Calu3 (cell line): ENCODE data around the gene HDAC4. TPM values are rescaled to one million over a fixed set of nuclear protein-coding genes. Genes with fewer than 3 reads are reported as not detected.

Experiments
- BruUV-seq: library from RNA; stranded (reverse); fragments of 400-500 nt; replicated peaks from 2 replicates; lab custom pipeline; 2021; lab: Mats Ljungman, UMichigan
- CTCF ChIA-PET: fragments of 300-600 bp; sonication (Branson Sonifier 250); formaldehyde crosslinking; loops from one replicate; lab custom pipeline; 2022; ENCODE audit warnings: antibody characterized with exemption; lab: Charles Lee
- DNase-seq: peaks from one replicate; pipeline ENCODE4 v3.0.0; 2022
- H3K27ac Mint-ChIP-seq: one replicate; pipeline ENCODE4 v1.8.0; 2022; ENCODE audit warnings: mixed read lengths; ENCODE audit not compliant: unreplicated experiment
- H3K27me3 Mint-ChIP-seq: one replicate; pipeline ENCODE4 v1.8.0; 2022; ENCODE audit warnings: mixed read lengths; ENCODE audit not compliant: unreplicated experiment
- H3K36me3 Mint-ChIP-seq: one replicate; pipeline ENCODE4 v1.8.0; 2022; ENCODE audit warnings: mild to moderate bottlenecking, moderate library complexity, mixed read lengths; ENCODE audit not compliant: insufficient read depth, unreplicated experiment
- H3K4me1 Mint-ChIP-seq: one replicate; pipeline ENCODE4 v1.8.0; 2022; ENCODE audit warnings: mild to moderate bottlenecking, low read depth, mixed read lengths; ENCODE audit not compliant: unreplicated experiment
- H3K4me3 Mint-ChIP-seq: one replicate; pipeline ENCODE4 v1.8.0; 2022; ENCODE audit warnings: mild to moderate bottlenecking, low read depth, moderate library complexity, mixed read lengths; ENCODE audit not compliant: unreplicated experiment
- H3K9me3 Mint-ChIP-seq: one replicate; pipeline ENCODE4 v1.8.0; 2022; ENCODE audit warnings: low read depth, mixed read lengths; ENCODE audit not compliant: unreplicated experiment
- intact Hi-C: fragments of 100-400 bp; cut with micrococcal nuclease; formaldehyde crosslinking; loops from one replicate; pipeline ENCODE4 v1.10.0; 2022; ENCODE audit not compliant: unreplicated experiment
- total RNA-seq: library from RNA; stranded (reverse); gene quantifications from 2 replicates; pipeline ENCODE4 v1.2.3, GENCODE V29; 2022
- TF ChIP-seq, protein P1 (sequence below): fragments of 200-600 bp; IDR thresholded peaks from one replicate; pipeline ENCODE4 v1.8.0; 2022; ENCODE audit warnings: antibody characterized with exemption; ENCODE audit not compliant: unreplicated experiment

The HDAC4 gene
- total RNA-seq, 1 experiment from 2014 or later = 39.6 TPM

DNA sequence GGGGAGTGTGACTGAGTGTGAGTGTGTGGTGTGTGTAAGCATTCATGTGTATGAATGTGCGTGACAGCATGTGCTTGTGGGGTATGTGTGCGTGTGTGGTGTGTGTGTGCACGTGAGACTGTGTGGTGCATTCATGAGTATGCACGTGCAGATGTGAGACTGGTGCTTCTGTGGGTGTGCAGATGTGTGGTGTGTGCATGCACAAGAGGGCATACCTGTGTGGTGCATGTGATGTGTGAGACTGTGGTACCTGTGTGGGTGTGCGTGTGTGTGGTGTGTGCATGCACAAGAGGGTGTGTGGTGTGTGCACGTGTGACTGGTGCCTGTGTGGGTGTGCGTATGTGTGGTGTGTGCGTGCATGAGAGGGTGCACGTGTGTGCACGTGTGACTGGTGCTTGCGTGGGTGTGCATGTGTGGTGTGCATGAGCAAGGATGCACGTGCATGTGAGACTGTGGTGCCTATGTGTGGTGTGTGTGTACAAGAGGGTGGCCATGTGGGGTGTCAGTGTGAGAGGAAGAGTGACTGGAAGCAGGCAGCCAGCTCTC is 339.6 kb downstream of the HDAC4 start:
- no peak overlapping the region for H3K27ac Mint-ChIP-seq

DNA sequence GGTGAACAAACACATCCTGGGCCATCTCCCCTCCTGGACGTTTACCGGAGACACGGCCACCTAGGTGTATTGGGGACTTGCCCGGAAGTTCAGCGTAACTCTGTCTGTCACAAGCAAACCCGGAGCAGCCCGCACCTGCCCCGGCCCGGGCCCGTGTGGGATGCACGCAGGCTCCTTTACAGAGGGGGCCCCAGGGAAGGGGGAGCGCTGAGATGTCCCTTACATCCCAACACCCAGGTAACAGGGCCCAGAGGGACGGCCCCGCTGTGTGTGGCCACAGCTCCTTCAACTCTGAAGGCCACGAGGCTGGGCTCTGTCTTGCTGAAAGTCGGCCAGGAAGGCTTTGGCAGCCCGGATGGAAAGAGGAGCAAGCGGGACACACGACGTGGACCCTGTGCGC is 340.1 kb downstream of the HDAC4 start:
- CTCF ChIA-PET = interaction anchor here (0.6 kb wide), 1 partner anchor 103 kb away, joined by 3 read pairs; no protein-coding TSS in a partner anchor
- Mint-ChIP-seq H3K4me3 (no peak overlapping the region), H3K36me3 (peaks cover 13% of the 10 kb centered on the region), H3K9me3 (no peaks in the 10 kb centered on the region), H3K27me3 (no peaks in the 10 kb centered on the region), H3K4me1 (no peaks in the 10 kb centered on the region), H3K27ac (no peak overlapping the region)
- intact Hi-C loops = no loop called here
- no TSS peak for BruUV-seq
- TF ChIP-seq, protein P1, sequence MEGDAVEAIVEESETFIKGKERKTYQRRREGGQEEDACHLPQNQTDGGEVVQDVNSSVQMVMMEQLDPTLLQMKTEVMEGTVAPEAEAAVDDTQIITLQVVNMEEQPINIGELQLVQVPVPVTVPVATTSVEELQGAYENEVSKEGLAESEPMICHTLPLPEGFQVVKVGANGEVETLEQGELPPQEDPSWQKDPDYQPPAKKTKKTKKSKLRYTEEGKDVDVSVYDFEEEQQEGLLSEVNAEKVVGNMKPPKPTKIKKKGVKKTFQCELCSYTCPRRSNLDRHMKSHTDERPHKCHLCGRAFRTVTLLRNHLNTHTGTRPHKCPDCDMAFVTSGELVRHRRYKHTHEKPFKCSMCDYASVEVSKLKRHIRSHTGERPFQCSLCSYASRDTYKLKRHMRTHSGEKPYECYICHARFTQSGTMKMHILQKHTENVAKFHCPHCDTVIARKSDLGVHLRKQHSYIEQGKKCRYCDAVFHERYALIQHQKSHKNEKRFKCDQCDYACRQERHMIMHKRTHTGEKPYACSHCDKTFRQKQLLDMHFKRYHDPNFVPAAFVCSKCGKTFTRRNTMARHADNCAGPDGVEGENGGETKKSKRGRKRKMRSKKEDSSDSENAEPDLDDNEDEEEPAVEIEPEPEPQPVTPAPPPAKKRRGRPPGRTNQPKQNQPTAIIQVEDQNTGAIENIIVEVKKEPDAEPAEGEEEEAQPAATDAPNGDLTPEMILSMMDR = no peak
- DNase-seq = no peak

More for the DNA sequence above, 339.6 kb downstream of the HDAC4 start:
- TF ChIP-seq, protein P1 = no peak
- no peak for DNase-seq
- Mint-ChIP-seq H3K27me3 (no peaks in the 10 kb centered on the region), H3K9me3 (no peaks in the 10 kb centered on the region), H3K4me3 (no peak overlapping the region), H3K4me1 (no peaks in the 10 kb centered on the region), H3K36me3 (peaks cover 13% of the 10 kb centered on the region)
- CTCF ChIA-PET = no interaction called here
- intact Hi-C loops = no loop called here
- no TSS peak for BruUV-seq

DNA sequence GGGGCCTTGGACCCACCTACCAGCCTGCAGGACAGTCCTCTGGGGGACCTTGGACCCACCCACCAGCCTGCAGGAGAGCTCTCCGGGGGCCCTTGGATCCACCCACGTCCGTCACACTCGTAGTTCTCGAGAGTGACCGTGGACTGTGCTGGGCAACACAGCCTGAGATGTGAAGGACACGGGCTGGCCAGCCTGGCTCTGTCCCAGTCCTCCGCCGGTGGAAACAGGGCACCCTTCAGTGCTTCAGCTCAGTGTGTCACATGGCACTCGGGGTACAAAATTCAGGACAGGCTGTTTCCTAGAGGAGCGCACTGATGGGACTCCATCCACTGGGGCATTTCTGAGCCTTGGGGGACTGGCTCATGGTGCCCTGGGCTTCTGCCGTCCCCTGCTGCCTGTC is 341.0 kb downstream of the HDAC4 start:
- no peaks in the 10 kb centered on the region for H3K27me3 Mint-ChIP-seq
- CTCF ChIA-PET = no interaction called here
- H3K36me3 Mint-ChIP-seq = peaks cover 13% of the 10 kb centered on the region
- H3K4me1 Mint-ChIP-seq = no peaks in the 10 kb centered on the region
- no peaks in the 10 kb centered on the region for H3K9me3 Mint-ChIP-seq
- TF ChIP-seq, protein P1 = no peak
- no peak for DNase-seq
- intact Hi-C loops = no loop called here
- BruUV-seq = no TSS peak
- H3K27ac Mint-ChIP-seq = no peak overlapping the region
- H3K4me3 Mint-ChIP-seq = no peak overlapping the region

DNA sequence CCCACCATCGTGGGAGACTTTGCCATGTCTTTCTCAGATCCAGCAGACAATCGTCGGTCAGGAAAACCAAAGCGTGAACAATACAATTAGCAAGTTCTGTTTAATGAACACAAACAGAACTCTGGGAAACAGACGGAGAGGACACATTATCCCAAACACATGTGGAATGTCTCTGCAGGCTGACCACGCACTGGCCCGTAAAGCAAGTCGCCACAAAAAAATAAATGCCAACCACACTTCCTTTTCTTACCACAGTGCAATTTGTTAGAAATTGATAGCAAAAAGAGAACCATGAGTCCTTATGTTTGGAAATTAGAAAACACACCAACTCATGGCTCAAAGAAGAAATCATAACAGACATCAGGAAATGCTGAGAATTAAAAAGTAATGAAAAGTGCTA is 342.1 kb downstream of the HDAC4 start:
- BruUV-seq = no TSS peak
- no peak for DNase-seq
- Mint-ChIP-seq H3K27me3 (no peaks in the 10 kb centered on the region), H3K9me3 (no peaks in the 10 kb centered on the region), H3K36me3 (peaks cover 8% of the 10 kb centered on the region), H3K4me3 (no peak overlapping the region), H3K27ac (no peak overlapping the region), H3K4me1 (no peaks in the 10 kb centered on the region)
- CTCF ChIA-PET = no interaction called here
- intact Hi-C loops = no loop called here
- TF ChIP-seq, protein P1 = no peak
